WTC11 (cell line): Measurements from ENCODE around the gene KRT5. TPM values are rescaled to one million over a fixed set of nuclear protein-coding genes. Genes with fewer than 3 reads are reported as not detected.
A peak's percentile ranks its signal among the peaks of the same experiment; 100 is the strongest.

Source experiments
- ATAC-seq: fragments of 200-7000 bp; cut with Tn5 transposase; 2 replicates; pipeline ENCODE4 v1.10.0; 2021; ENCODE audit warnings: mild to moderate bottlenecking, moderate library complexity
- CTCF ChIA-PET: fragments of 300-600 bp; sonication (Branson Sonifier 250); formaldehyde crosslinking; loops from one replicate; lab custom pipeline; 2021; ENCODE audit warnings: antibody characterized with exemption; lab: Charles Lee
- POLR2A ChIA-PET: fragments of 350-600 bp; sonication (Branson Sonifier 250); formaldehyde crosslinking; loops from one replicate; lab custom pipeline; 2021; ENCODE audit warnings: antibody characterized with exemption; lab: Charles Lee
- DNase-seq: peaks from one replicate; pipeline ENCODE4 v3.0.0; 2021; ENCODE audit warnings: low spot score
- H3K27ac Mint-ChIP-seq: 2 replicates; pipeline ENCODE4 v1.8.0; 2021; ENCODE audit warnings: mixed read lengths
- H3K27me3 Mint-ChIP-seq: 2 replicates; pipeline ENCODE4 v1.8.0; 2021; ENCODE audit warnings: low read depth, mild to moderate bottlenecking, moderate library complexity, mixed read lengths
- H3K36me3 Mint-ChIP-seq: 2 replicates; pipeline ENCODE4 v1.8.0; 2021; ENCODE audit warnings: mixed read lengths
- H3K4me1 Mint-ChIP-seq: 2 replicates; pipeline ENCODE4 v1.8.0; 2022; ENCODE audit warnings: mixed read lengths
- H3K4me3 Mint-ChIP-seq: 2 replicates; pipeline ENCODE4 v1.8.0; 2021; ENCODE audit warnings: mild to moderate bottlenecking, moderate library complexity, mixed read lengths
- H3K9me3 Mint-ChIP-seq: 2 replicates; pipeline ENCODE4 v1.8.0; 2021; ENCODE audit warnings: mixed read lengths
- ATF1 ChIP-seq: sonication (generic); formaldehyde crosslinking; IDR thresholded peaks from 2 replicates; pipeline ENCODE4 v1.8.1; 2023; ENCODE audit warnings: mild to moderate bottlenecking, moderate library complexity, missing genetic modification reagents
- GABPB1 ChIP-seq: sonication (generic); formaldehyde crosslinking; IDR thresholded peaks from 2 replicates; pipeline ENCODE4 v1.8.1; 2023; ENCODE audit warnings: mild to moderate bottlenecking, missing genetic modification reagents
- GRHL2 ChIP-seq: fragments of 250-450 bp; sonication (Bioruptor Pico); IDR thresholded peaks from 2 replicates; pipeline ENCODE4 v1.8.0; 2022; ENCODE audit warnings: mild to moderate bottlenecking, moderate library complexity; ENCODE audit not compliant: insufficient replicate concordance, severe bottlenecking
- GTF2I ChIP-seq: fragments of 250-450 bp; sonication (Bioruptor Pico); conservative IDR thresholded peaks from 2 replicates; pipeline ENCODE4 v1.4.0; 2021; ENCODE audit warnings: mild to moderate bottlenecking
- JAZF1 ChIP-seq: fragments of 250-450 bp; sonication (Bioruptor Pico); IDR thresholded peaks from 2 replicates; pipeline ENCODE4 v1.9.0; 2021; ENCODE audit warnings: moderate library complexity, mild to moderate bottlenecking, inconsistent platforms
- SMAD3 ChIP-seq: sonication (generic); formaldehyde crosslinking; IDR thresholded peaks from 2 replicates; pipeline ENCODE4 v1.8.0; 2022; ENCODE audit warnings: missing genetic modification reagents, mild to moderate bottlenecking, borderline replicate concordance
- SP1 ChIP-seq: sonication (generic); formaldehyde crosslinking; conservative IDR thresholded peaks from 2 replicates; pipeline ENCODE4 v1.8.1; 2022; ENCODE audit warnings: missing genetic modification reagents
- TEAD1 ChIP-seq: sonication (generic); formaldehyde crosslinking; IDR thresholded peaks from 2 replicates; pipeline ENCODE4 v1.8.0; 2022; ENCODE audit warnings: mild to moderate bottlenecking, missing genetic modification reagents
- ZNF317 ChIP-seq: sonication (generic); formaldehyde crosslinking; IDR thresholded peaks from 2 replicates; pipeline ENCODE4 v1.8.1; 2023; ENCODE audit warnings: low read depth, mild to moderate bottlenecking, moderate library complexity, missing genetic modification reagents, borderline replicate concordance
- total RNA-seq: library from RNA; stranded (reverse); gene quantifications from 3 replicates; pipeline ENCODE4 v1.2.3, GENCODE V29; 2021
- TF ChIP-seq, protein P1 (sequence below): fragments of 250-450 bp; sonication (Bioruptor Pico); IDR thresholded peaks from 2 replicates; pipeline ENCODE4 v2.1.2; 2022; ENCODE audit warnings: mild to moderate bottlenecking, moderate library complexity
- TF ChIP-seq, protein P2 (sequence below): sonication (generic); formaldehyde crosslinking; IDR thresholded peaks from 2 replicates; pipeline ENCODE4 v1.8.0; 2022; ENCODE audit warnings: mild to moderate bottlenecking, missing genetic modification reagents
- TF ChIP-seq, protein P3 (sequence below): sonication (generic); formaldehyde crosslinking; conservative IDR thresholded peaks from 2 replicates; pipeline ENCODE4 v1.8.1; 2022; ENCODE audit warnings: mild to moderate bottlenecking, missing genetic modification reagents
- TF ChIP-seq, protein P4 (sequence below): sonication (generic); formaldehyde crosslinking; IDR thresholded peaks from 2 replicates; pipeline ENCODE4 v1.8.0; 2023; ENCODE audit warnings: mild to moderate bottlenecking, missing genetic modification reagents
- TF ChIP-seq, protein P5 (sequence below): sonication (generic); formaldehyde crosslinking; conservative IDR thresholded peaks from 2 replicates; pipeline ENCODE4 v1.8.1; 2023; ENCODE audit warnings: mild to moderate bottlenecking, low read depth, missing genetic modification reagents, moderate library complexity
- TF ChIP-seq, protein P6 (sequence below): sonication (generic); formaldehyde crosslinking; IDR thresholded peaks from 2 replicates; pipeline ENCODE4 v1.8.1; 2023; ENCODE audit warnings: mild to moderate bottlenecking, missing genetic modification reagents, borderline replicate concordance
- TF ChIP-seq, protein P7 (sequence below): sonication (generic); formaldehyde crosslinking; IDR thresholded peaks from 2 replicates; pipeline ENCODE4 v1.8.1; 2023; ENCODE audit warnings: mild to moderate bottlenecking, moderate library complexity, missing genetic modification reagents

The KRT5 gene
- total RNA-seq, 1 experiment from 2014 or later, result not detected

DNA sequence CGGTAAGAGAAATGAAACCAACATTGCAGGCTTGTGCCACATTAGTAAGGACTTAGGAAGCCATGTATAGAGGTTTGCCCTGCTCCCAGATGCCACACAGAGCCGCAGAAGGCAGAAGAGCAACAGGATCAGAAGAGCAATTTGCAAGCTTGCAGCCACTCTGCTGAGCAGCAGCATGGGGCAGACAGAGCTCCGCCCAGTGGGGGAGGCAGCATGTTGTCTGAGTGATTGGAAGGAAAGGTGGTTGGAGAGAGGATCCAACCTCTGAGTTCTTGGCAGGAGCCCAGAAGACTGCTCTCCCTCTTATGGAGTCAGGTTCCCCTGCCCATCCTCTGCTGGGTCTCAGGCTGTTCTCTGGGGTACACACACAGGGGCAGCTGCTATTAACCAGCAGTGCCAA, 24.8 kb downstream of the KRT5 start:
- no peaks in the 10 kb centered on the region for H3K36me3 Mint-ChIP-seq

More for the DNA sequence above, 24.8 kb downstream of the KRT5 start:
- ATAC-seq (peak; percentile 77), DNase-seq (peak; percentile 50)
- POLR2A ChIA-PET, result no interaction called here
- CTCF ChIA-PET, result interaction anchor here (0.8 to 3.2 kb wide), 8 partner anchors 12 to 375 kb away, joined by 3 to 20 read pairs (median 6); no protein-coding TSS in a partner anchor
- peaks cover 4% of the 10 kb centered on the region; the same call in 1 of the 2 replicates for H3K27me3 Mint-ChIP-seq
- peaks cover 27% of the 10 kb centered on the region for H3K4me1 Mint-ChIP-seq
- H3K27ac Mint-ChIP-seq, result no peak overlapping the region
- H3K4me3 Mint-ChIP-seq, result no peak overlapping the region
- H3K9me3 Mint-ChIP-seq, result peaks cover 12% of the 10 kb centered on the region
- TF ChIP-seq, protein P1, sequence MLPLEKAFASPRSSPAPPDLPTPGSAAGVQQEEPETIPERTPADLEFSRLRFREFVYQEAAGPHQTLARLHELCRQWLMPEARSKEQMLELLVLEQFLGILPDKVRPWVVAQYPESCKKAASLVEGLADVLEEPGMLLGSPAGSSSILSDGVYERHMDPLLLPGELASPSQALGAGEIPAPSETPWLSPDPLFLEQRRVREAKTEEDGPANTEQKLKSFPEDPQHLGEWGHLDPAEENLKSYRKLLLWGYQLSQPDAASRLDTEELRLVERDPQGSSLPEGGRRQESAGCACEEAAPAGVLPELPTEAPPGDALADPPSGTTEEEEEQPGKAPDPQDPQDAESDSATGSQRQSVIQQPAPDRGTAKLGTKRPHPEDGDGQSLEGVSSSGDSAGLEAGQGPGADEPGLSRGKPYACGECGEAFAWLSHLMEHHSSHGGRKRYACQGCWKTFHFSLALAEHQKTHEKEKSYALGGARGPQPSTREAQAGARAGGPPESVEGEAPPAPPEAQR (CRISPR knock-in tag), result no peak
- TF ChIP-seq SMAD3 (CRISPR knock-in tag), result no peak
- TF ChIP-seq, protein P2, sequence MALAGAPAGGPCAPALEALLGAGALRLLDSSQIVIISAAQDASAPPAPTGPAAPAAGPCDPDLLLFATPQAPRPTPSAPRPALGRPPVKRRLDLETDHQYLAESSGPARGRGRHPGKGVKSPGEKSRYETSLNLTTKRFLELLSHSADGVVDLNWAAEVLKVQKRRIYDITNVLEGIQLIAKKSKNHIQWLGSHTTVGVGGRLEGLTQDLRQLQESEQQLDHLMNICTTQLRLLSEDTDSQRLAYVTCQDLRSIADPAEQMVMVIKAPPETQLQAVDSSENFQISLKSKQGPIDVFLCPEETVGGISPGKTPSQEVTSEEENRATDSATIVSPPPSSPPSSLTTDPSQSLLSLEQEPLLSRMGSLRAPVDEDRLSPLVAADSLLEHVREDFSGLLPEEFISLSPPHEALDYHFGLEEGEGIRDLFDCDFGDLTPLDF (CRISPR knock-in tag), result no peak
- TF ChIP-seq, protein P3, sequence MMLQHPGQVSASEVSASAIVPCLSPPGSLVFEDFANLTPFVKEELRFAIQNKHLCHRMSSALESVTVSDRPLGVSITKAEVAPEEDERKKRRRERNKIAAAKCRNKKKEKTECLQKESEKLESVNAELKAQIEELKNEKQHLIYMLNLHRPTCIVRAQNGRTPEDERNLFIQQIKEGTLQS, result no peak
- no peak for TF ChIP-seq GABPB1
- TF ChIP-seq, protein P4, sequence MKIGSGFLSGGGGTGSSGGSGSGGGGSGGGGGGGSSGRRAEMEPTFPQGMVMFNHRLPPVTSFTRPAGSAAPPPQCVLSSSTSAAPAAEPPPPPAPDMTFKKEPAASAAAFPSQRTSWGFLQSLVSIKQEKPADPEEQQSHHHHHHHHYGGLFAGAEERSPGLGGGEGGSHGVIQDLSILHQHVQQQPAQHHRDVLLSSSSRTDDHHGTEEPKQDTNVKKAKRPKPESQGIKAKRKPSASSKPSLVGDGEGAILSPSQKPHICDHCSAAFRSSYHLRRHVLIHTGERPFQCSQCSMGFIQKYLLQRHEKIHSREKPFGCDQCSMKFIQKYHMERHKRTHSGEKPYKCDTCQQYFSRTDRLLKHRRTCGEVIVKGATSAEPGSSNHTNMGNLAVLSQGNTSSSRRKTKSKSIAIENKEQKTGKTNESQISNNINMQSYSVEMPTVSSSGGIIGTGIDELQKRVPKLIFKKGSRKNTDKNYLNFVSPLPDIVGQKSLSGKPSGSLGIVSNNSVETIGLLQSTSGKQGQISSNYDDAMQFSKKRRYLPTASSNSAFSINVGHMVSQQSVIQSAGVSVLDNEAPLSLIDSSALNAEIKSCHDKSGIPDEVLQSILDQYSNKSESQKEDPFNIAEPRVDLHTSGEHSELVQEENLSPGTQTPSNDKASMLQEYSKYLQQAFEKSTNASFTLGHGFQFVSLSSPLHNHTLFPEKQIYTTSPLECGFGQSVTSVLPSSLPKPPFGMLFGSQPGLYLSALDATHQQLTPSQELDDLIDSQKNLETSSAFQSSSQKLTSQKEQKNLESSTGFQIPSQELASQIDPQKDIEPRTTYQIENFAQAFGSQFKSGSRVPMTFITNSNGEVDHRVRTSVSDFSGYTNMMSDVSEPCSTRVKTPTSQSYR (CRISPR knock-in tag), result no peak
- TF ChIP-seq SP1 (CRISPR knock-in tag), result no peak
- TF ChIP-seq TEAD1 (CRISPR knock-in tag), result no peak
- no peak for TF ChIP-seq ZNF317 (CRISPR knock-in tag)
- TF ChIP-seq, protein P5, sequence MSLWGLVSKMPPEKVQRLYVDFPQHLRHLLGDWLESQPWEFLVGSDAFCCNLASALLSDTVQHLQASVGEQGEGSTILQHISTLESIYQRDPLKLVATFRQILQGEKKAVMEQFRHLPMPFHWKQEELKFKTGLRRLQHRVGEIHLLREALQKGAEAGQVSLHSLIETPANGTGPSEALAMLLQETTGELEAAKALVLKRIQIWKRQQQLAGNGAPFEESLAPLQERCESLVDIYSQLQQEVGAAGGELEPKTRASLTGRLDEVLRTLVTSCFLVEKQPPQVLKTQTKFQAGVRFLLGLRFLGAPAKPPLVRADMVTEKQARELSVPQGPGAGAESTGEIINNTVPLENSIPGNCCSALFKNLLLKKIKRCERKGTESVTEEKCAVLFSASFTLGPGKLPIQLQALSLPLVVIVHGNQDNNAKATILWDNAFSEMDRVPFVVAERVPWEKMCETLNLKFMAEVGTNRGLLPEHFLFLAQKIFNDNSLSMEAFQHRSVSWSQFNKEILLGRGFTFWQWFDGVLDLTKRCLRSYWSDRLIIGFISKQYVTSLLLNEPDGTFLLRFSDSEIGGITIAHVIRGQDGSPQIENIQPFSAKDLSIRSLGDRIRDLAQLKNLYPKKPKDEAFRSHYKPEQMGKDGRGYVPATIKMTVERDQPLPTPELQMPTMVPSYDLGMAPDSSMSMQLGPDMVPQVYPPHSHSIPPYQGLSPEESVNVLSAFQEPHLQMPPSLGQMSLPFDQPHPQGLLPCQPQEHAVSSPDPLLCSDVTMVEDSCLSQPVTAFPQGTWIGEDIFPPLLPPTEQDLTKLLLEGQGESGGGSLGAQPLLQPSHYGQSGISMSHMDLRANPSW, result no peak
- no peak for TF ChIP-seq GRHL2 (CRISPR knock-in tag)
- TF ChIP-seq, protein P6, sequence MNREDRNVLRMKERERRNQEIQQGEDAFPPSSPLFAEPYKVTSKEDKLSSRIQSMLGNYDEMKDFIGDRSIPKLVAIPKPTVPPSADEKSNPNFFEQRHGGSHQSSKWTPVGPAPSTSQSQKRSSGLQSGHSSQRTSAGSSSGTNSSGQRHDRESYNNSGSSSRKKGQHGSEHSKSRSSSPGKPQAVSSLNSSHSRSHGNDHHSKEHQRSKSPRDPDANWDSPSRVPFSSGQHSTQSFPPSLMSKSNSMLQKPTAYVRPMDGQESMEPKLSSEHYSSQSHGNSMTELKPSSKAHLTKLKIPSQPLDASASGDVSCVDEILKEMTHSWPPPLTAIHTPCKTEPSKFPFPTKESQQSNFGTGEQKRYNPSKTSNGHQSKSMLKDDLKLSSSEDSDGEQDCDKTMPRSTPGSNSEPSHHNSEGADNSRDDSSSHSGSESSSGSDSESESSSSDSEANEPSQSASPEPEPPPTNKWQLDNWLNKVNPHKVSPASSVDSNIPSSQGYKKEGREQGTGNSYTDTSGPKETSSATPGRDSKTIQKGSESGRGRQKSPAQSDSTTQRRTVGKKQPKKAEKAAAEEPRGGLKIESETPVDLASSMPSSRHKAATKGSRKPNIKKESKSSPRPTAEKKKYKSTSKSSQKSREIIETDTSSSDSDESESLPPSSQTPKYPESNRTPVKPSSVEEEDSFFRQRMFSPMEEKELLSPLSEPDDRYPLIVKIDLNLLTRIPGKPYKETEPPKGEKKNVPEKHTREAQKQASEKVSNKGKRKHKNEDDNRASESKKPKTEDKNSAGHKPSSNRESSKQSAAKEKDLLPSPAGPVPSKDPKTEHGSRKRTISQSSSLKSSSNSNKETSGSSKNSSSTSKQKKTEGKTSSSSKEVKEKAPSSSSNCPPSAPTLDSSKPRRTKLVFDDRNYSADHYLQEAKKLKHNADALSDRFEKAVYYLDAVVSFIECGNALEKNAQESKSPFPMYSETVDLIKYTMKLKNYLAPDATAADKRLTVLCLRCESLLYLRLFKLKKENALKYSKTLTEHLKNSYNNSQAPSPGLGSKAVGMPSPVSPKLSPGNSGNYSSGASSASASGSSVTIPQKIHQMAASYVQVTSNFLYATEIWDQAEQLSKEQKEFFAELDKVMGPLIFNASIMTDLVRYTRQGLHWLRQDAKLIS (CRISPR knock-in tag), result no peak
- no peak for TF ChIP-seq GTF2I (CRISPR knock-in tag)
- no peak for TF ChIP-seq JAZF1
- TF ChIP-seq, protein P7, sequence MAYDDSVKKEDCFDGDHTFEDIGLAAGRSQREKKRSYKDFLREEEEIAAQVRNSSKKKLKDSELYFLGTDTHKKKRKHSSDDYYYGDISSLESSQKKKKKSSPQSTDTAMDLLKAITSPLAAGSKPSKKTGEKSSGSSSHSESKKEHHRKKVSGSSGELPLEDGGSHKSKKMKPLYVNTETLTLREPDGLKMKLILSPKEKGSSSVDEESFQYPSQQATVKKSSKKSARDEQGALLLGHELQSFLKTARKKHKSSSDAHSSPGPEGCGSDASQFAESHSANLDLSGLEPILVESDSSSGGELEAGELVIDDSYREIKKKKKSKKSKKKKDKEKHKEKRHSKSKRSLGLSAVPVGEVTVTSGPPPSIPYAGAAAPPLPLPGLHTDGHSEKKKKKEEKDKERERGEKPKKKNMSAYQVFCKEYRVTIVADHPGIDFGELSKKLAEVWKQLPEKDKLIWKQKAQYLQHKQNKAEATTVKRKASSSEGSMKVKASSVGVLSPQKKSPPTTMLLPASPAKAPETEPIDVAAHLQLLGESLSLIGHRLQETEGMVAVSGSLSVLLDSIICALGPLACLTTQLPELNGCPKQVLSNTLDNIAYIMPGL, result no peak
- TF ChIP-seq ATF1 (CRISPR knock-in tag), result no peak
- TF ChIP-seq, all 79 proteins: peak for 0
